Measurements from ENCODE around the gene GSN. TPM values are rescaled to one million over a fixed set of nuclear protein-coding genes. Genes with fewer than 3 reads are reported as not detected.
"Not testable (repeated sequence)": the region's sequence is repeated elsewhere in the genome, so short reads cannot be mapped to it uniquely, and the experiment has no call there.

The GSN gene
- total RNA-seq, 1 donor from 2014 or later: 758 TPM

DNA sequence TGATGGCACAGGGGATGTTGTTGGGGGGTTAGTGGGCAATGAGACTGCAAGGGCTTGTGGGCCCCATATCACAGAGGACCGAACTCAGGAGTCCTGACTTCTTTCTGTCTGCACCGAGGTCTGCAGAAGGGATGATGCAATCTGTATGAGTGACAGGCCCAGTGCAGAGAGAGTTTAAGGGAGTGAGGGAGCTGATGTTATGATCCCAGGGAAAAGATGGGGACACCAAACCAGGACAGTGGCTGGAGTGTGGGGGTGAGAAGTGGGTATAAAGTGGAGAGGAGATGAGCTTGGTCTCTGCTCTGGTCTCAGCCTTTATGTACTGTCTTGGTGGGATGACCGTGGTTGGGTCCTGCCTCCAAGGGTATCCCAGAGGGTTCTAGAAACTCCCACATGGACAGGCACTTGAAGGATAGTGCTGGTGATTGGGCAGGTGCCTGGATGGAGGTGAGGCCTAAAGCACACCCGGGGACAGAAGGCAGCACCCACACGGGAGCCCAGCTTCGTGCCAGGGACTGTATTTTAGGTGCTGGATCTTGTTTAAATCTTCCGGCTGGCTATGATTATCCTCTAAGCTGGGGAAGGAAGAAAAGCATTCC lies 21.9 kb downstream of the GSN start:
- TF ChIP-seq, protein P1, sequence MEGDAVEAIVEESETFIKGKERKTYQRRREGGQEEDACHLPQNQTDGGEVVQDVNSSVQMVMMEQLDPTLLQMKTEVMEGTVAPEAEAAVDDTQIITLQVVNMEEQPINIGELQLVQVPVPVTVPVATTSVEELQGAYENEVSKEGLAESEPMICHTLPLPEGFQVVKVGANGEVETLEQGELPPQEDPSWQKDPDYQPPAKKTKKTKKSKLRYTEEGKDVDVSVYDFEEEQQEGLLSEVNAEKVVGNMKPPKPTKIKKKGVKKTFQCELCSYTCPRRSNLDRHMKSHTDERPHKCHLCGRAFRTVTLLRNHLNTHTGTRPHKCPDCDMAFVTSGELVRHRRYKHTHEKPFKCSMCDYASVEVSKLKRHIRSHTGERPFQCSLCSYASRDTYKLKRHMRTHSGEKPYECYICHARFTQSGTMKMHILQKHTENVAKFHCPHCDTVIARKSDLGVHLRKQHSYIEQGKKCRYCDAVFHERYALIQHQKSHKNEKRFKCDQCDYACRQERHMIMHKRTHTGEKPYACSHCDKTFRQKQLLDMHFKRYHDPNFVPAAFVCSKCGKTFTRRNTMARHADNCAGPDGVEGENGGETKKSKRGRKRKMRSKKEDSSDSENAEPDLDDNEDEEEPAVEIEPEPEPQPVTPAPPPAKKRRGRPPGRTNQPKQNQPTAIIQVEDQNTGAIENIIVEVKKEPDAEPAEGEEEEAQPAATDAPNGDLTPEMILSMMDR (IDR thresholded peaks at IDR 0.05; ENCODE audit: borderline replicate concordance): no peak
- intact Hi-C loops (cut with micrococcal nuclease): no loop called here
- peak overlapping the region; percentile 98 for H3K27ac ChIP-seq (replicated peaks)
- H3K36me3 ChIP-seq: no peaks in the 10 kb centered on the region
- H3K4me3 ChIP-seq: peak overlapping the region; percentile 62
- no peaks in the 10 kb centered on the region for H3K9me3 ChIP-seq (replicated peaks)
- H3K4me1 ChIP-seq: peaks cover 95% of the 10 kb centered on the region
- H3K27me3 ChIP-seq (ENCODE audit: low read depth): no peaks in the 10 kb centered on the region
- no peak for DNase-seq

DNA sequence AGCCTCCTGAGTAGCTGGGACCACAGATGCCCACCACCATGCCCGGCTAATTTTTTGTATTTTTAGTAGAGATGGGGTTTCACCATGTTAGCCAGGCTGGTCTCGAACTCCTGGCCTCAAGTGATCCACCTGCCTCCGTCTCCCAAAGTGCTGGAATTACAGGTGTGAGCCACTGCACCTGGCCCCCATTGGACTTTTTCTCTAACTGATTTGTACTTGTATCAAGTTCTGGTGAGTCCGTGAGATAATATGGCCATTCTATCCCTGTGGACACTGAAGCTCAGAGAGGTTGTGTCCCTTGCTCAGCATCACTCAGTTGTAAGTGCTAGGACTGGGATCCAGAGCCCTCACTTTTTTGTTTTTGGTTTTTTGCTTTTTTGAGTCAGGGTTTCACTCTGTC lies 23.6 kb downstream of the GSN start:
- H3K27me3 ChIP-seq (ENCODE audit: low read depth); H3K9me3 ChIP-seq (replicated peaks); intact Hi-C loops (cut with micrococcal nuclease); H3K36me3 ChIP-seq; H3K4me3 ChIP-seq; DNase-seq: not testable (repeated sequence)
- peaks cover 95% of the 10 kb centered on the region for H3K4me1 ChIP-seq
- H3K27ac ChIP-seq (replicated peaks): peak overlapping the region; percentile 98

DNA sequence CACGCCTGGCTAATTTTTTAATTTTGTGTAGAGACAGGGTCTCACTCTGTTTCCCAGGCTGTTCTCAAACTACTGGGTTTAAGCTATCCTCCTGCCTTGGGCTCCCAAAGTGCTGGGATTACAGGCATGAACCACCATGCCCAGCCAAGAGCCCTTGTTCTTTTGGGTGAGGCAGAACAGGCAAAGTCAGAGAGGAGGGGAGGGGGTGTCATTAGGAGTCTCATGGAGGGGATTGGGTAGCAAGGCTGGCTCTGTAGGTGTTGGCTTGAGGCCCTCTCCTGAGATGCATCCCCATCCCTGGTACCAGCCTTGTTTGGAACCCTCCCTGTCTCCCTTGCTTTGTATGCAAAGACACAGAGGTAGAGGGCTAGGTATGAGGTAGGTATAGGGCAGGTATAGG lies 24.1 kb downstream of the GSN start:
- Histone ChIP-seq H3K9me3 (replicated peaks) (no peaks in the 10 kb centered on the region), H3K27ac (replicated peaks) (peak overlapping the region; percentile 98), H3K4me1 (peaks cover 95% of the 10 kb centered on the region), H3K27me3 (ENCODE audit: low read depth) (no peaks in the 10 kb centered on the region), H3K36me3 (no peaks in the 10 kb centered on the region), H3K4me3 (no peak overlapping the region)
- TF ChIP-seq, protein P1 (IDR thresholded peaks at IDR 0.05; ENCODE audit: borderline replicate concordance): no peak
- no peak for DNase-seq
- intact Hi-C loops (cut with micrococcal nuclease): no loop called here

DNA sequence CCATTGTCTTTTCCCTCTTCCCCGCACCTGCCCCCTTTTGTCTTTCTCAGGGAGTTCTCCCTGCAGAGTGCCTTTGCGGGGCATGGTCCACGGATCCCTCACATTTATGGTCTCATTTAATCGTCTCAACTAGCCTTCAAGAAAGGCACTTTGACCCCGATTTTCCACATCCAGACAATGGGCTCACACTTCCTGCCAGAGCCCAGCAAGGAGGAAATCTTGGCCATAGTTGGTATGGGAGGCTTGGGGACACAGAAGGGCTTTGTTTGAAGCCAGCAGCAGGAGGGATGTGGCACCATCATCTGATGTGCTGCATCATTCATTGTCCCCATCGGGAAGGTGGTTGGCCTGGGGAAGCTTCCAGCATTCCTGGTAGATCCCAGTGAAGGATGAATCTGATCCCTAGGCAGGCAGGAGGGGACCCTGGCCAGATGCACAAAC lies 24.9 kb downstream of the GSN start:
- no peak for DNase-seq

DNA sequence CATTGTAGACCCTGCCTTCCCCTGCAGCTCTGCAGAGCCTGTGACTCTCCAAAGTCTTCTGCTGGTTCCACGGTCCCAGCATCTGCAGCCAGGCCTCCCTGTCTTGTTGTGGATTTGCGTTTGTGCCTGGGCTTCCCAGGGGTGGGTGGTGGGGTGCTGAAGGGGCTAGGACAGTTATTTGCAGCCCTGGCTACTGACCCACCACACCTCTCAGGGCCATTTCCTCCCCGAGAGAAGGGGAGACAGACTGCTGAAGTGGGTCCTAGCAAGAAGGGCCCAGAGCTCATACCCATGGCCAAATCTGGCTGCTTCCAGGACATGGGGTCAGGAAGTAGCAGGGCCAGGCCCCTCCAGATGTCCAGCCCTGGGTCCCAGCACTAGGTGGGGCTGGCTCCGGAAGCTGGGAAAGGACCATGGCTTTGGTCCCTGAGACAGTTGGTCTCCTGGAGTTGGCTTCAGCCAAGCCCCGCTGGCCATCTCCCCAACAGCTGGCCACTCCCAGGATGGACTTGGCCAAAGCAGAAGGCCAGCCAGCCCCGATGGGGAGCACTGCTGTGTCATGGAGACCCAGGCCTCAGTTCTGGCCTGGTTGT lies 26.3 kb downstream of the GSN start:
- DNase-seq: peak; percentile 82
- Histone ChIP-seq H3K9me3 (replicated peaks) (no peaks in the 10 kb centered on the region), H3K4me3 (peak overlapping the region; percentile 39), H3K36me3 (no peaks in the 10 kb centered on the region), H3K4me1 (peaks cover 95% of the 10 kb centered on the region), H3K27ac (replicated peaks) (peak overlapping the region; percentile 98), H3K27me3 (ENCODE audit: low read depth) (no peaks in the 10 kb centered on the region)
- intact Hi-C loops (cut with micrococcal nuclease): no loop called here
- TF ChIP-seq, protein P1 (IDR thresholded peaks at IDR 0.05; ENCODE audit: borderline replicate concordance): no peak

More for the DNA sequence above, 24.9 kb downstream of the GSN start:
- intact Hi-C loops (cut with micrococcal nuclease): no loop called here
- no peak overlapping the region for H3K4me3 ChIP-seq
- peak overlapping the region; percentile 98 for H3K27ac ChIP-seq (replicated peaks)
- peaks cover 95% of the 10 kb centered on the region for H3K4me1 ChIP-seq
- no peaks in the 10 kb centered on the region for H3K36me3 ChIP-seq
- TF ChIP-seq, protein P1 (IDR thresholded peaks at IDR 0.05; ENCODE audit: borderline replicate concordance): no peak
- no peaks in the 10 kb centered on the region for H3K27me3 ChIP-seq (ENCODE audit: low read depth)
- H3K9me3 ChIP-seq (replicated peaks): no peaks in the 10 kb centered on the region
